OCI-LY1 (cell line): ENCODE measurements around the gene PRMT7.

Experiments
- CTCF ChIP-seq: fragments of 200-600 bp; sonication (generic), shearing (Covaris generic); IDR thresholded peaks from 2 replicates; pipeline ENCODE4 v1.5.1; 2017; ENCODE audit warnings: mild to moderate bottlenecking, antibody characterized with exemption, low read length, moderate library complexity, mixed read lengths
- EZH2 ChIP-seq: fragments of 200-600 bp; sonication (generic), shearing (Covaris generic); IDR thresholded peaks from 2 replicates; pipeline ENCODE4 v1.8.0; 2017; ENCODE audit warnings: borderline replicate concordance, mixed run types, mild to moderate bottlenecking, antibody characterized with exemption, low read length, moderate library complexity, mixed read lengths

- TF ChIP-seq EZH2, result no peak
- TF ChIP-seq CTCF, result no peak
These were observed 34.6 kb upstream of the PRMT7 start for GRCh38 chr16:68276223-68276622.
